GM10248 (cell line): ENCODE data around the gene TREM1.

Source experiments
- CTCF ChIA-PET: fragments of 300-600 bp; sonication (Branson Sonifier 250); formaldehyde crosslinking; extraction: SDS; loops from one replicate; lab custom pipeline; 2021; ENCODE audit warnings: antibody characterized with exemption; lab: Yijun Ruan, JAX
- POLR2A ChIA-PET: fragments of 350-650 bp; sonication (Branson Sonifier 250); formaldehyde crosslinking; extraction: SDS; loops from one replicate; lab custom pipeline; 2020; ENCODE audit warnings: antibody characterized with exemption; lab: Yijun Ruan, JAX
- DNase-seq: peaks from one replicate; pipeline ENCODE4 v3.0.0; 2012; ENCODE audit errors: extremely low spot score
- CTCF ChIP-seq: IDR thresholded peaks from 2 replicates; pipeline ENCODE4 v1.5.1; 2012; ENCODE audit warnings: mild to moderate bottlenecking, low read depth; ENCODE audit errors: extremely low read depth, missing control alignments, control extremely low read depth

The TREM1 gene

DNA sequence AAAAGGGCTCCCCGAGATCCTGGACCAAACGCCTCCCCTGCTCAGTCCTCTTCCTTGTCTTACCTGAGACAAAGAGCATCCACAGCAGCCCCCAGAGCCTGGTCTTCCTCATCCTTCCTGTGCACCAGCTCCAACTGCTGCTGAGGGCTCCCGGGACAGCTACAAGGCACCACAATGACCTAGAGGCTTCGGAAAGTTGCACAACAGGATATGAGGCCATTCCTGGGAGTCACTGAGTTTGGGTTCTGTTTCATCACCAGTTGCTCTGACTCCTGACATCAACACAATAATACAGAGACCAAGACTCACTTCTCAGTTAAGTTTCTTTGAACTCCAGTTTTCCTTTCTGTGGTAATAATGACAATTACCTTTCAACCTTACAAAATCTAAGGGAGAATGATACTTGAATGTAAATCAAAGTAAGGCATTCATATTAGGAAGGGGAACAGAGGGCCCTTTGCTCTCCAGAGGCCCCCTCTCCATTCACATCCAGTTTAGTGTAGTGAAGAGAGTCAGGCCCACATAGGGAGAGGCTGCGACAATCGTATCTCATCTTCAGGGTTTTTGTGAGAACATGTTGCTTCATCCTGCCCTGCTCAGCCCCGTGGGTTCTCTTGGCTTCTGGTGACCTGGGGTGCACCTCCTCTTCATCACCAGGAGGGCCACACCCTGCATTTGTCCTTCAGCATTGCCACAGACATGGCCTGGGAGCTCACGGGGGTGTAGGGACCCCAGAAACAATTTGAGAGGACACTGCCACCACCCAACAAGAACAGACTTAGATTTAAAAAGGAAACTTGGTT lies at the start of gene TREM1:
TSS of gene TREM1 (minus strand) at position 139 of the 803 bp plus-strand sequence. CDS start at position 112, 27 bp downstream.
- ChIA-PET POLR2A (no interaction called here), CTCF (interaction anchor here (1.2 to 6.1 kb wide), 7 partner anchors 8 to 81 kb away, joined by 3 to 37 read pairs (median 7); no protein-coding TSS in a partner anchor)
- DNase-seq = no peak
- TF ChIP-seq CTCF = no peak

DNA sequence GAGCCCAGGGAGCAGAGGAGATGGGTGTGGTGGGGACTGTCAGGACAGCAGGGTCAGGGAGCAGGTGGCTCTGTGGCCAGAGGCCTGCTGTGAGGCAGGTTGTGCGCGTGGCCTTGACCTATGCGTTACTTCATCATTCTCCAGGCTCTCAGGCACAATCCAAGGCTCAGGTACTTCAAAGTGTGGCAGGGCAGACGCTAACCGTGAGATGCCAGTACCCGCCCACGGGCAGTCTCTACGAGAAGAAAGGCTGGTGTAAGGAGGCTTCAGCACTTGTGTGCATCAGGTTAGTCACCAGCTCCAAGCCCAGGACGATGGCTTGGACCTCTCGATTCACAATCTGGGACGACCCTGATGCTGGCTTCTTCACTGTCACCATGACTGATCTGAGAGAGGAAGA lies 49.5 kb upstream of the TREM1 start:
- POLR2A ChIA-PET = no interaction called here
- no peak for DNase-seq
- CTCF ChIA-PET = interaction anchor here (1.2 to 6.4 kb wide), 5 partner anchors 14 to 57 kb away, joined by 3 to 123 read pairs (median 5); no protein-coding TSS in a partner anchor
- TF ChIP-seq CTCF = no peak

GRCh38 chr6:41335296-41335695 lies 48.8 kb upstream of the TREM1 start, which contains the start of gene NCR2:
Gene NCR2 (plus strand): TSS chr6:41335608. CDS start chr6:41335877, 269 bp downstream.
- CTCF ChIA-PET = interaction anchor here (0.9 to 6.4 kb wide), 12 partner anchors 9 to 251 kb away, joined by 3 to 123 read pairs (median 6); no protein-coding TSS in a partner anchor
- POLR2A ChIA-PET = interaction anchor here (1.5 kb wide), 1 partner anchor 263 kb away, joined by 4 read pairs; the partner anchor contains the start of genes NFYA and OARD1
- no peak for TF ChIP-seq CTCF
- no peak for DNase-seq

- no peak for DNase-seq
- POLR2A ChIA-PET = interaction anchor here (0.6 to 1.5 kb wide), 5 partner anchors 51 to 454 kb away, joined by 3 to 4 read pairs (median 4); partner anchors contain the start of genes NFYA and OARD1
- CTCF ChIA-PET = interaction anchor here (0.8 to 6.4 kb wide), 22 partner anchors 10 to 1213 kb away, joined by 3 to 123 read pairs (median 5); no protein-coding TSS in a partner anchor
Measured at GRCh38 chr6:41334482-41335040, 48.1 kb upstream of the TREM1 start.

DNA sequence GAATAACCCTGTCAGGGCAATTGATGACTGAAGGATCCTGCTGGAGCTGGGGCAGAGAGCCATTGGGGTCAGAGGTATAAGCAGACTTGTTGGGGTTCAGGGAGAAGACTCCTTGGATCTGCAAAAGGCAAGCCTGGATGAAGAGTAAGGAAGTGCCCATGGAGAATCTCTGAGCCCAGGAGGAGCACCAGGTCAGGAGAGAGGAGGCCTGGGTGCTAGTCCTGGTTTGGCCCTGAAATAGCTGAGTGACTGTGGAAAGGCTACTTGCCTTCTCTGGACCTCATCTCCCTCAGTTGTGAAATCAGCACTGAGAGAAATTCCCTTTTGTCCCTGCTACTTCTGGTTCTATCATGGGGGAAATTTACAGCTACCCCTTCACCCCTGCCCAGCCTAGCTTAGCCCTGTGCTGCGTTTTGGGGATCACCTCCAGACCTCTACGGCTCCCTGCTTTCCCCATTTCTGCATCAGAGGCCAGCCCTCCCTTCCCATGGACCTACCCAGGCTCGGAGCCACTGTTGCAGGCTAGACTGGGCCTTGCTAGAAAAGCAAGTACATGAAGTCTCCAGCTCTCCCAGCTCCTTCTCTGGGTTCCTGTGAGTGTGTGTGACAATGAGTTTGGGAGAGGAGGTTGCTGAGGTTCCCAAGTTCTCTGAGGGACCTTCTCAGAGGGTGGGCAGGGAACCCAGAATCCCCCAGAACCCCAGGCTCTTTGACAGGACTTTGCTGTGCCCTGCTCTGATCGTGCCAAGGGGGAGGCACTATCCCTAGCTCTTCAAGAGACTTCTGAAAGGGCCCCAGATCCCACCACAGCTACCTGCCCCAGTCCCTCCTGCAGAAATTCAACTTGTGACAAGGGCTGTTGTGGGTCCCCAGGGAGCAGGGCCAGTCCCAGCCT lies 46.6 kb upstream of the TREM1 start:
- ChIA-PET POLR2A (interaction anchor here (0.8 to 1.4 kb wide), 3 partner anchors 13 to 401 kb away, joined by 3 to 6 read pairs (median 5); no protein-coding TSS in a partner anchor), CTCF (interaction anchor here (0.8 to 6.4 kb wide), 15 partner anchors 12 to 352 kb away, joined by 3 to 123 read pairs (median 6); partner anchors contain the start of gene TREM1)
- DNase-seq = peak; percentile 35
- TF ChIP-seq CTCF = no peak

More at GRCh38 chr6:41334482-41335040, 48.1 kb upstream of the TREM1 start:
- TF ChIP-seq CTCF = peak; percentile 25

DNA sequence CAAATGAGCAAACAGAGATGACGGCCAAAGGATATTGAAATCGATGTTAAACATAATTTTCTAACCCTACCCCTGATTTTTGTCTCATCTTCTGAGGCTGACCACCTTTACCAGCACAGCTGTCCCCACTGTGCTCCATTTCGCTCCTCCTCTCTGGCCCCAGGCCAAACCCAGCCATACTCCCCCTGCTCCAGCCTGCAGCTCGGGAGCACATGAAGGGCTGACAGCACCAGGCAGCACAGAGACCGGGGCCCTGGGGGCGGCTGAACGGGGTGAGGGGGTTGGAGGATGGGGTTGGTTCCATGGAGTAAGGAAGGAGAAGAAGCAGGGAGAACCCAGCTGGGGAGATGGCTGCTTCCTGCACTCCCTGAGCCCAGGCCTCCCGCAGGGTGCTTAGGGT lies 45.8 kb upstream of the TREM1 start:
- ChIA-PET CTCF (interaction anchor here (1.4 to 6.4 kb wide), 7 partner anchors 12 to 353 kb away, joined by 3 to 123 read pairs (median 13); partner anchors contain the start of gene TREM1), POLR2A (no interaction called here)
- DNase-seq = no peak
- no peak for TF ChIP-seq CTCF
